ENCODE measurements around the gene DCDC2.

- TF ChIP-seq, protein P1, sequence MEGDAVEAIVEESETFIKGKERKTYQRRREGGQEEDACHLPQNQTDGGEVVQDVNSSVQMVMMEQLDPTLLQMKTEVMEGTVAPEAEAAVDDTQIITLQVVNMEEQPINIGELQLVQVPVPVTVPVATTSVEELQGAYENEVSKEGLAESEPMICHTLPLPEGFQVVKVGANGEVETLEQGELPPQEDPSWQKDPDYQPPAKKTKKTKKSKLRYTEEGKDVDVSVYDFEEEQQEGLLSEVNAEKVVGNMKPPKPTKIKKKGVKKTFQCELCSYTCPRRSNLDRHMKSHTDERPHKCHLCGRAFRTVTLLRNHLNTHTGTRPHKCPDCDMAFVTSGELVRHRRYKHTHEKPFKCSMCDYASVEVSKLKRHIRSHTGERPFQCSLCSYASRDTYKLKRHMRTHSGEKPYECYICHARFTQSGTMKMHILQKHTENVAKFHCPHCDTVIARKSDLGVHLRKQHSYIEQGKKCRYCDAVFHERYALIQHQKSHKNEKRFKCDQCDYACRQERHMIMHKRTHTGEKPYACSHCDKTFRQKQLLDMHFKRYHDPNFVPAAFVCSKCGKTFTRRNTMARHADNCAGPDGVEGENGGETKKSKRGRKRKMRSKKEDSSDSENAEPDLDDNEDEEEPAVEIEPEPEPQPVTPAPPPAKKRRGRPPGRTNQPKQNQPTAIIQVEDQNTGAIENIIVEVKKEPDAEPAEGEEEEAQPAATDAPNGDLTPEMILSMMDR (IDR thresholded peaks at IDR 0.05): no peak
- TF ChIP-seq, protein P2, sequence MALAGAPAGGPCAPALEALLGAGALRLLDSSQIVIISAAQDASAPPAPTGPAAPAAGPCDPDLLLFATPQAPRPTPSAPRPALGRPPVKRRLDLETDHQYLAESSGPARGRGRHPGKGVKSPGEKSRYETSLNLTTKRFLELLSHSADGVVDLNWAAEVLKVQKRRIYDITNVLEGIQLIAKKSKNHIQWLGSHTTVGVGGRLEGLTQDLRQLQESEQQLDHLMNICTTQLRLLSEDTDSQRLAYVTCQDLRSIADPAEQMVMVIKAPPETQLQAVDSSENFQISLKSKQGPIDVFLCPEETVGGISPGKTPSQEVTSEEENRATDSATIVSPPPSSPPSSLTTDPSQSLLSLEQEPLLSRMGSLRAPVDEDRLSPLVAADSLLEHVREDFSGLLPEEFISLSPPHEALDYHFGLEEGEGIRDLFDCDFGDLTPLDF (CRISPR knock-in tag; IDR thresholded peaks at IDR 0.05): no peak
- no peak for TF ChIP-seq PREB (CRISPR knock-in tag; IDR thresholded peaks at IDR 0.05; ENCODE audit: borderline replicate concordance)
- no peak for TF ChIP-seq NFYB (CRISPR knock-in tag; conservative IDR thresholded peaks at IDR 0.05; ENCODE audit: low read depth)
- TF ChIP-seq ELF4 (CRISPR knock-in tag; IDR thresholded peaks at IDR 0.05; ENCODE audit: low read depth): no peak
- TF ChIP-seq, protein P3, sequence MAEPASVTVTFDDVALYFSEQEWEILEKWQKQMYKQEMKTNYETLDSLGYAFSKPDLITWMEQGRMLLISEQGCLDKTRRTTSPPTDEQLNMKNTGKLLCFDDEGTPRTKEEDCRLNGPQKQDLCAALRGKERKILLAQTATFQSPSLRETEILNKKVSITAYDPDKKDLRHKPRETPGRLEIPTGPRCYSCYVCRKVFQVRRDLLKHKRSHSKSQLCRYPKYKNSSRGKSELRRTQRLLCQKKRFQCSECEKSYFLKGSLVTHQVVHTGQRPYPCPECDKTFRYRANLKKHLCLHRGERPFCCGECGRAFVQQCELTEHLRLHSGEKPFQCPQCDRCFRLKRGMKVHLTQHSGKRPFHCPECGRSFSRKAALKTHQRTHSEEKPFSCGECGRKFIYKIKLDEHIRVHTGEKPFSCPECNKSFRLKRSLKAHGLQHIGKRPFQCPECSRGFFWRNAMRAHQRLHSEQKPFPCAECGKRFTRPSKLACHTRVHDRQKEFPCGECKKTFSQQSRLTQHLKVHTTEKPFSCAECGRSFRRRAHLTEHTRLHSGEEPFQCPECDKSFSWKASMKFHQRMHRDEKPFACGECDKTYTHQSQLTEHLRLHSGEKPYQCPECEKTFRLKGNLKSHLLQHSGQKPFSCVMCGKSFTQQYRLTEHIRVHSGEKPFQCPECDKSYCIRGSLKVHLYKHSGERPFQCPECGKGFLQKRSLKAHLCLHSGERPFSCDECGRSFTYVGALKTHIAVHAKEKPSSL (CRISPR knock-in tag; conservative IDR thresholded peaks at IDR 0.05): no peak
- TF ChIP-seq ZNF416 (CRISPR knock-in tag; IDR thresholded peaks at IDR 0.05): no peak
- no peak for TF ChIP-seq ATF6 (CRISPR knock-in tag; IDR thresholded peaks at IDR 0.05)
- no peak for TF ChIP-seq MAX (CRISPR knock-in tag; IDR thresholded peaks at IDR 0.05)
- TF ChIP-seq ZNF281 (CRISPR knock-in tag; IDR thresholded peaks at IDR 0.05): no peak
- no peak for TF ChIP-seq E2F4 (CRISPR knock-in tag; IDR thresholded peaks at IDR 0.05; ENCODE audit: borderline replicate concordance, low read depth)
- no peak for TF ChIP-seq MXD4 (CRISPR knock-in tag; IDR thresholded peaks at IDR 0.05; ENCODE audit: borderline replicate concordance)
Observed at GRCh38 chr6:24344976-24345375, 12.9 kb downstream of the DCDC2 start.
